Measurements from ENCODE around the gene PIGZ.

Gene PIGZ

DNA sequence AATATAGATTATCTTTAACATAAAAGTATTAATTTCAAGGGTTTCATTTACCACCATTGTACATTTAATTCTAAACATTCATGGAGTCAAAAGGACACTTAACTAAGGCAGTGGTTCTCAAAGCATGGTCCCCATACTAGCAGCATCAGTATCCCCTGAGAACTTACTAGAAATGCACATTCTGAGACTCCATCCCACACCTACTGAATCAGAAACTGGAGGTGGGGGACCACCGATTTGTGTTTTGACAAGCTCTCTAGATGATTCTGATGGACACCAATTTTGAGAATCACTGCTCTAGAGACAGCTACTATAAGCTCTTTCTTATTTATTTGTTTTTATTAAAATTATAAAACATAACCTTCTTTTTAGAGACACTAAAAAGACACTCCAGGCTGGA, 66.9 kb downstream of the PIGZ start:
- no peak for DNase-seq

All from NCI-H774 (cell line).